ENCODE measurements around the gene KIAA1191. TPM values are rescaled to one million over a fixed set of nuclear protein-coding genes. Genes with fewer than 3 reads are reported as not detected.

Gene KIAA1191
- total RNA-seq, 2 donors from 2014 or later: 95.9 to 154 TPM

DNA sequence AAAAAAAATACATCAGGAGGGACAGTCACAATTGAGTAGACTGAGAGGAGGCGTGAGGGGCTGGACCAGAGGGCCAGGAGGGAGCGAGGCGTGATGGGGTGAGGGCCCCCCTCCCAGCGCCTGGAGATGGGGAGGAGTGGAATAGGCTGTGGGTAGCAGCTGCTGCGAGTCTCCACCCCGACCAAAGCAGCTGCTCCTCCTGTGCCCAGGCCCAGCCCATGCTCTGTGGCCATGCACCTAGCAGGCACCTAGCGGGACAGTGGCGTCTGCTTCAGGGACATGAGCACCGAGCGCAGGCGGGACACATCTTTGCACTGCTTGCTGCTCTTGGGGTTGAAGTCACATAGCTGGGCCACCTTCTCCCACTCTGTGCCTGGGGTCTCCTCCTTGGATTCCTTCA lies 31.0 kb upstream of the KIAA1191 start:
- DNase-seq (ENCODE audit: low spot score) (no peak), ATAC-seq (ENCODE audit: insufficient number of reproducible peaks, low FRiP score, low read depth) (no peak)
- no peak overlapping the region for H3K27ac ChIP-seq
- TF ChIP-seq, protein P1, sequence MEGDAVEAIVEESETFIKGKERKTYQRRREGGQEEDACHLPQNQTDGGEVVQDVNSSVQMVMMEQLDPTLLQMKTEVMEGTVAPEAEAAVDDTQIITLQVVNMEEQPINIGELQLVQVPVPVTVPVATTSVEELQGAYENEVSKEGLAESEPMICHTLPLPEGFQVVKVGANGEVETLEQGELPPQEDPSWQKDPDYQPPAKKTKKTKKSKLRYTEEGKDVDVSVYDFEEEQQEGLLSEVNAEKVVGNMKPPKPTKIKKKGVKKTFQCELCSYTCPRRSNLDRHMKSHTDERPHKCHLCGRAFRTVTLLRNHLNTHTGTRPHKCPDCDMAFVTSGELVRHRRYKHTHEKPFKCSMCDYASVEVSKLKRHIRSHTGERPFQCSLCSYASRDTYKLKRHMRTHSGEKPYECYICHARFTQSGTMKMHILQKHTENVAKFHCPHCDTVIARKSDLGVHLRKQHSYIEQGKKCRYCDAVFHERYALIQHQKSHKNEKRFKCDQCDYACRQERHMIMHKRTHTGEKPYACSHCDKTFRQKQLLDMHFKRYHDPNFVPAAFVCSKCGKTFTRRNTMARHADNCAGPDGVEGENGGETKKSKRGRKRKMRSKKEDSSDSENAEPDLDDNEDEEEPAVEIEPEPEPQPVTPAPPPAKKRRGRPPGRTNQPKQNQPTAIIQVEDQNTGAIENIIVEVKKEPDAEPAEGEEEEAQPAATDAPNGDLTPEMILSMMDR (IDR thresholded peaks at IDR 0.05): no peak
- no peaks in the 10 kb centered on the region for H3K27me3 ChIP-seq (replicated peaks; ENCODE audit: insufficient read depth)
- H3K9me3 ChIP-seq: no peaks in the 10 kb centered on the region
- H3K4me1 ChIP-seq (ENCODE audit: control insufficient read depth in 1 of 2, low read depth in 2 of 2): peaks cover 7 to 14% of the 10 kb centered on the region in 2 donors
- peaks cover 23% of the 10 kb centered on the region for H3K36me3 ChIP-seq
- no peak overlapping the region for H3K4me3 ChIP-seq

DNA sequence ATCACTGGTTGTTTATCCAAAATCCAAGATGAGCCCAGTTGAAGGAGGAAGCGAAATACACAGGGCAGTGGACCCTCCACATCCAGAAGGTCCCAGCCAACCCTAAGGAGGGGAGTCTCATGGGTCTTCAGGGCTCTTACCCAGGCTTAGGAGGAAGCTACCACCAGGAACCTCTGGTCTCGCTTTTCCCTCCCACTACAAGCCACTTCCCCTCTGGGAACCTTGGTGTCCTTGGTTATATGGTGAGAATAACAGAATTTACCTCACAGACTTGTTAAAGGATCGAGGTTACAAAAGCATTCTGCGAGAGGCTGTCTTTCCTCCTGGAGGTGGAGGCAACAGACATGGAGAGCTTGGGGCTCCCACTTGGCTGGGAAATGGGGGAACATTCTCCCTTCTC lies 30.4 kb upstream of the KIAA1191 start:
- Histone ChIP-seq H3K27me3 (replicated peaks; ENCODE audit: insufficient read depth) (no peaks in the 10 kb centered on the region), H3K9me3 (no peaks in the 10 kb centered on the region), H3K4me1 (ENCODE audit: control insufficient read depth in 1 of 2, low read depth in 2 of 2) (peaks cover 9 to 19% of the 10 kb centered on the region in 2 donors), H3K36me3 (peaks cover 22% of the 10 kb centered on the region), H3K27ac (no peak overlapping the region), H3K4me3 (no peak overlapping the region)
- no peak for ATAC-seq (ENCODE audit: insufficient number of reproducible peaks, low FRiP score, low read depth)
- TF ChIP-seq, protein P1 (IDR thresholded peaks at IDR 0.05): no peak
- DNase-seq (ENCODE audit: low spot score): no peak

DNA sequence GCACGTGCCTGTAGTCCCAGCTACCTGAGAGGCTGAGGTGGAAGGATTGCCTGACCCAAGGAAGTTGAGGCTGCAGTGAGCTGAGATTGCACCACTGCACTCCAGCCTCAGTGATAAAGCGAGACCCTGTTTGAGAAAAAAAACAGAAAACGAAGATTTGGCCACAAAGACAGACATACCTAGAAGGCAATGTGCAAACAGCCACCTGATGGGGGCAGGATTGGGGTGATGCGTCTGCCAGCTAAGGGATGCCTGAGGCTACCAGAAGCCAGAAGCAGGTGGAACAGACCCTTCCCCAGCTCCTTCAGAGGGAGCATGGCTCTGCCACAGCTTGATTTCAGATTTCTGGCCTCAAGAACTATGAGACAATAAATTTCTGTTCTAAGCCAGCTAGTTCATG lies 29.9 kb upstream of the KIAA1191 start:
- H3K36me3 ChIP-seq: peaks cover 22% of the 10 kb centered on the region

DNA sequence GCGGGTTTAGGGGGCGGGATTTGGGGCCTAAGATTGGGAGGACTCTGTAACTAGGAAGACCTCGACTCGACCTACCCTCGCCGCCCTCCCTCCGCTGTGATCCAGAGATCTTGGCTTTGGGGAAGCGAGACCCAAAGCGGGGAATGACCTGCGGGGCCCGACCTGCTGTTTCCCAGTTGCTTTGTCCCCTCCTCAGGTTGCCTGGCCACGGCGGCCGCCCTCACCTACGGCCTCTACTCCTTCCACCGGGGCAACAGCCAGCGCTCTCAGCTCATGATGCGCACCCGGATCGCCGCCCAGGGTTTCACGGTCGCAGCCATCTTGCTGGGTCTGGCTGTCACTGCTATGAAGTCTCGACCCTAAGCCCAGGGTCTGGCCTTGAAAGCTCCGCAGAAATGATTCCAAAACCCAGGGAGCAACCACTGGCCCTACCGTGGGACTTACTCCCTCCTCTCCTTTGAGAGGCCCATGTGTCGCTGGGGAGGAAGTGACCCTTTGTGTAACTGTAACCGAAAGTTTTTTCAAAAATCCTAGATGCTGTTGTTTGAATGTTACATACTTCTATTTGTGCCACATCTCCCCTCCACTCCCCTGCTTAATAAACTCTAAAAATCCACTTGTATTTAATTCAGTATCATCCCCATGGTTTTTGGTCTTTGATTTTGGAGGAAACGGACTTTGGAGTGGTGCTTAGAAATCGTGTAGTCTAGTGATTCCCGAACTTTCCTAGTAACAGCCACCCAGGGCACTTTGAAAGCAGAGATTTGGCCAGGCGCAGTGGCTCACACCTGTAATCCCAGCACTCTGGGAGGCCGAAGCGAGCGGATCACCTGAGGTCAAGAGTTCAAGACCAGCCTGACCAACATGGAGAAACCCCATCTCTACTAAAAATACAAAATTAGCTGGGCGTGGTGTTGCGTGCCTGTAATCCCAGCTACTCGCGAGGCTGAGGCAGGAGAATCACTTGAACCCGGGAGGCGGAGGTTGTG lies 27.9 kb upstream of the KIAA1191 start:
- no peaks in the 10 kb centered on the region for H3K27me3 ChIP-seq (replicated peaks; ENCODE audit: insufficient read depth)
- ATAC-seq (ENCODE audit: insufficient number of reproducible peaks, low FRiP score, low read depth) (no peak), DNase-seq (ENCODE audit: low spot score) (no peak)
- TF ChIP-seq, protein P1 (IDR thresholded peaks at IDR 0.05): no peak
- H3K9me3 ChIP-seq: no peaks in the 10 kb centered on the region
- peak overlapping the region; percentile 88 for H3K4me3 ChIP-seq
- peak overlapping the region; percentile 93 to 95 for H3K27ac ChIP-seq
- peaks cover 22% of the 10 kb centered on the region for H3K36me3 ChIP-seq
- peaks cover 9 to 20% of the 10 kb centered on the region in 2 donors for H3K4me1 ChIP-seq (ENCODE audit: control insufficient read depth in 1 of 2, low read depth in 2 of 2)

More for the DNA sequence above, 29.9 kb upstream of the KIAA1191 start:
- TF ChIP-seq, protein P1 (IDR thresholded peaks at IDR 0.05): no peak
- Histone ChIP-seq H3K27me3 (replicated peaks; ENCODE audit: insufficient read depth) (no peaks in the 10 kb centered on the region), H3K9me3 (no peaks in the 10 kb centered on the region), H3K4me3 (no peak overlapping the region), H3K4me1 (ENCODE audit: control insufficient read depth in 1 of 2, low read depth in 2 of 2) (peaks cover 9 to 20% of the 10 kb centered on the region in 2 donors), H3K27ac (no peak overlapping the region)
- DNase-seq (ENCODE audit: low spot score) (no peak), ATAC-seq (ENCODE audit: insufficient number of reproducible peaks, low FRiP score, low read depth) (no peak)

DNA sequence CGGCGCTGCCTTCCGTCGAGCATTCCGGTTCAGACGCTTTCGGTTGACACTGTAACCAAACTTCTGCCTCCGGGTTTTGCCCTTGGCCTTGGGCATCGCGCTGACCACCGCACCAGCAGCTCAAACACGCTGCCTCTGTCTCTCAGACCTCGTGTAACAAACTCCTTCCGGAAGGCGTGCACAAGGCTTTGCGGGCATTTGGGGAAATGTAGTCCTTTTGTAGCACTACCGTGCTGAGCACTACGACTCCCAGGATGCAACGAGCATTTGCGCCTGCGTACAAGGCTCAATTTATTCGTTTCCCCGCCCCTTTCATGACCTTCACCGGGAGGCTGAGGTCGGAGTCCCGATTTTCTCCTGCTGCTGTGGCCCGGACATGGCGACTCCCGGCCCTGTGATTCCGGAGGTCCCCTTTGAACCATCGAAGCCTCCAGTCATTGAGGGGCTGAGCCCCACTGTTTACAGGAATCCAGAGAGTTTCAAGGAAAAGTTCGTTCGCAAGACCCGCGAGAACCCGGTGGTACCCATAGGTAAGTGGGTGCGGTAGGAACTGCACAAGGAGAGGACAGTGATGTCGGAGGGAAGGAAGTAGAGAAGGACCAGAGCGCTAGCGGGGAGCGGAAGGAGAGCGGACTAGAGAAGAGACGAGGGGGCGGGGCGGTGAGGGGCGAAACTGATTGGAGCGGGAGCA lies 27.0 kb upstream of the KIAA1191 start, which contains the start of the genes HIGD2A and NOP16:
Gene HIGD2A (plus strand): TSS at position 308 of the 691 bp plus-strand sequence. CDS start 69 bp downstream, at position 377.
Gene NOP16 (minus strand): TSS at position 155 of the 691 bp plus-strand sequence. CDS start 59 bp downstream, at position 96.
- TF ChIP-seq, protein P1 (IDR thresholded peaks at IDR 0.05): no peak
- ATAC-seq (ENCODE audit: insufficient number of reproducible peaks, low FRiP score, low read depth) (peak; percentile 99), DNase-seq (ENCODE audit: low spot score) (peak; percentile 99)
- H3K27me3 ChIP-seq (replicated peaks; ENCODE audit: insufficient read depth): no peaks in the 10 kb centered on the region
- H3K9me3 ChIP-seq: no peaks in the 10 kb centered on the region
- peaks cover 27% of the 10 kb centered on the region for H3K36me3 ChIP-seq
- H3K27ac ChIP-seq: peak within 1 kb of the TSS; percentile 93 to 95
- peaks cover 9 to 20% of the 10 kb centered on the region in 2 donors for H3K4me1 ChIP-seq (ENCODE audit: control insufficient read depth in 1 of 2, low read depth in 2 of 2)
- peak within 1 kb of the TSS; percentile 88 for H3K4me3 ChIP-seq
